Measurements from ENCODE around the gene OR5J2. TPM values are rescaled to one million over a fixed set of nuclear protein-coding genes. Genes with fewer than 3 reads are reported as not detected.

Gene OR5J2
- total RNA-seq, 1 donor from 2014 or later, result not detected

DNA sequence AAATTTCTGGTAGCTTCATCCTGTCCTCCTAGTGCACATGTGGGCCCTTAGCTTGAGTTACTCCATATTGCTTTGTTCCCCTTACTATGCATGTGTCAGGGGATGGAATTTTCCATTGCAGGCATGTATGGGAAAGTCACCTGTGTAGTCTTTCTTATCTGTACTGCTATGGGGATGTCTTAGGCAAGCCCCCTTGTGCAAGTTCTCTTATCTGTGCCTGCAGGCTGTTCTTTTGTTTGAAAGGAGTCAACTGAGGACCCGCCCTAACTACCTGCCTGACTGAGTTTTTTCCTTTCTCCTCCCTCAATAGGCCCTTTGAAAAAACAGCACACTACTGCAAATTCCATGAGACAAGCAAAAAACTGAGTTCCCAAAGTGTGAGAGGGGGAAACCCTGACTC, 25.0 kb upstream of the OR5J2 start:
- TF ChIP-seq, protein P1, sequence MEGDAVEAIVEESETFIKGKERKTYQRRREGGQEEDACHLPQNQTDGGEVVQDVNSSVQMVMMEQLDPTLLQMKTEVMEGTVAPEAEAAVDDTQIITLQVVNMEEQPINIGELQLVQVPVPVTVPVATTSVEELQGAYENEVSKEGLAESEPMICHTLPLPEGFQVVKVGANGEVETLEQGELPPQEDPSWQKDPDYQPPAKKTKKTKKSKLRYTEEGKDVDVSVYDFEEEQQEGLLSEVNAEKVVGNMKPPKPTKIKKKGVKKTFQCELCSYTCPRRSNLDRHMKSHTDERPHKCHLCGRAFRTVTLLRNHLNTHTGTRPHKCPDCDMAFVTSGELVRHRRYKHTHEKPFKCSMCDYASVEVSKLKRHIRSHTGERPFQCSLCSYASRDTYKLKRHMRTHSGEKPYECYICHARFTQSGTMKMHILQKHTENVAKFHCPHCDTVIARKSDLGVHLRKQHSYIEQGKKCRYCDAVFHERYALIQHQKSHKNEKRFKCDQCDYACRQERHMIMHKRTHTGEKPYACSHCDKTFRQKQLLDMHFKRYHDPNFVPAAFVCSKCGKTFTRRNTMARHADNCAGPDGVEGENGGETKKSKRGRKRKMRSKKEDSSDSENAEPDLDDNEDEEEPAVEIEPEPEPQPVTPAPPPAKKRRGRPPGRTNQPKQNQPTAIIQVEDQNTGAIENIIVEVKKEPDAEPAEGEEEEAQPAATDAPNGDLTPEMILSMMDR (IDR thresholded peaks at IDR 0.05; ENCODE audit: insufficient read depth, low read depth, low read length), result no peak
- TF ChIP-seq EZH2 (IDR thresholded peaks at IDR 0.05; ENCODE audit: insufficient read depth, low read length), result no peak
- H3K4me3 Mint-ChIP-seq (ENCODE audit: unreplicated experiment), result no peak overlapping the region

DNA sequence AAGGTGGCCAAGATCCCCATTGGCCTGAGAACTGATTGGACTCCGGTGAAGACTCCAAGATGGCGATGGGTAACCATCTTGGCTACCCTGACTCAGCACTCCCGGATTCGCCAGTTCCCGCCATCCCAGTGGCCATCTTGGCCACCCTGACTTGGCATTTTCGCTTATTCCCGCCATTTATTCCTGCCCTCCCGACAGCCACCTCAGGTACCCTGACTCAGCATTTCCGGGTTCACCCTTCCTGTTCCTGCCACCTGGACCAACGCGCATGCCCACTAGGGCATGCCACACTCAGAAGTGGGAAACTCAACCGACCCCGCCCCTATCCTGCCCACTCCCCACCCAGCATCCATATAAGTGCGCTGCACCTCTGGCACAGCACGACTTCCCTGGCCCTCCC, 24.1 kb upstream of the OR5J2 start:
- H3K4me3 Mint-ChIP-seq (ENCODE audit: unreplicated experiment), result no peak overlapping the region
- H3K9me3 ChIP-seq (ENCODE audit: insufficient read depth, low read depth, low read length), result peaks cover 13% of the 10 kb centered on the region
- no peak overlapping the region for H3K9ac ChIP-seq (ENCODE audit: low read length)
- no peak overlapping the region for H3K27ac ChIP-seq (ENCODE audit: low read depth, low read length)
- FAIRE-seq, result no peak
- H3K27me3 Mint-ChIP-seq (ENCODE audit: low read depth, unreplicated experiment), result no peaks in the 10 kb centered on the region
- H2AFZ ChIP-seq (ENCODE audit: low read depth, low read length), result no peak overlapping the region
- H3K4me3 ChIP-seq (ENCODE audit: insufficient read depth, low read depth, low read length), result no peak overlapping the region
- H3K79me2 ChIP-seq (ENCODE audit: insufficient read depth, low read length), result no peaks in the 10 kb centered on the region
- H3K9me3 Mint-ChIP-seq (ENCODE audit: unreplicated experiment), result peaks cover 5% of the 10 kb centered on the region
- H4K20me1 ChIP-seq (ENCODE audit: insufficient read depth, low read length), result no peaks in the 10 kb centered on the region
- no peaks in the 10 kb centered on the region for H3K4me1 ChIP-seq (ENCODE audit: insufficient read depth, low read length)
- H3K27ac Mint-ChIP-seq (ENCODE audit: unreplicated experiment), result no peak overlapping the region
- H3K4me1 Mint-ChIP-seq (ENCODE audit: low read depth, unreplicated experiment), result no peaks in the 10 kb centered on the region
- H3K36me3 Mint-ChIP-seq (ENCODE audit: low read depth, unreplicated experiment), result no peaks in the 10 kb centered on the region
- no peaks in the 10 kb centered on the region for H3K27me3 ChIP-seq (ENCODE audit: insufficient read depth, low read length)
- DNase-seq (ENCODE audit: low read depth), result no peak
- no peak for TF ChIP-seq EZH2 (IDR thresholded peaks at IDR 0.05; ENCODE audit: insufficient read depth, low read length)
- TF ChIP-seq, protein P1 (IDR thresholded peaks at IDR 0.05; ENCODE audit: insufficient read depth, low read depth, low read length), result no peak
- H3K36me3 ChIP-seq (ENCODE audit: insufficient read depth, low read length), result no peaks in the 10 kb centered on the region
- no peak overlapping the region for H3K4me2 ChIP-seq (ENCODE audit: low read length)

More for the DNA sequence above, 25.0 kb upstream of the OR5J2 start:
- Histone ChIP-seq H3K36me3 (ENCODE audit: insufficient read depth, low read length) (no peaks in the 10 kb centered on the region), H4K20me1 (ENCODE audit: insufficient read depth, low read length) (no peaks in the 10 kb centered on the region), H3K4me1 (ENCODE audit: insufficient read depth, low read length) (no peaks in the 10 kb centered on the region), H2AFZ (ENCODE audit: low read depth, low read length) (no peak overlapping the region), H3K79me2 (ENCODE audit: insufficient read depth, low read length) (no peaks in the 10 kb centered on the region), H3K9ac (ENCODE audit: low read length) (no peak overlapping the region), H3K27ac (ENCODE audit: low read depth, low read length) (no peak overlapping the region), H3K4me2 (ENCODE audit: low read length) (no peak overlapping the region), H3K27me3 (ENCODE audit: insufficient read depth, low read length) (no peaks in the 10 kb centered on the region), H3K9me3 (ENCODE audit: insufficient read depth, low read depth, low read length) (peaks cover 13% of the 10 kb centered on the region), H3K4me3 (ENCODE audit: insufficient read depth, low read depth, low read length) (no peak overlapping the region)
- no peak for DNase-seq (ENCODE audit: low read depth)
- Mint-ChIP-seq H3K36me3 (ENCODE audit: low read depth, unreplicated experiment) (no peaks in the 10 kb centered on the region), H3K27me3 (ENCODE audit: low read depth, unreplicated experiment) (no peaks in the 10 kb centered on the region), H3K9me3 (ENCODE audit: unreplicated experiment) (peaks cover 5% of the 10 kb centered on the region), H3K4me1 (ENCODE audit: low read depth, unreplicated experiment) (no peaks in the 10 kb centered on the region), H3K27ac (ENCODE audit: unreplicated experiment) (no peak overlapping the region)
- FAIRE-seq, result no peak

DNA sequence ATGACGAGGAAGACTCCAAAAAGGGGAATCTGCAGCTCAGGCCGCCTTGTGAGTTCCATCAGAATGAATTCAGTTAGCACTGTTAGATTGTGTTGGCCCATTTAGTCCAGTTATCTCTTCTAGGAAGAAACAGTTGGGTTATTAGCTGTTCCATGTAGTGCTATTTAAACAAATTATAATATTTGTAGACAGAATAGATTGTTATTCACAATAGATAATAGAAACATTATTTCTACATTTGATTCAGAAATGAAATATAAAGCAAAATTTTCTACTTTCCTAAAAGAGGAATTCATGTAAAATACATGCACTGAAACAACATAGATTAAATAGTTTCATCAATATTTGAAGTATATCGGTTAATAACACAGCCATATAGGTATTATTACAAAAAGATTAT, 16.2 kb upstream of the OR5J2 start, which contains the start of gene OR8K5:
TSS of gene OR8K5 (minus strand) at position 101 of the 400 bp plus-strand sequence. CDS start at position 101, 0 bp downstream.
- H3K36me3 Mint-ChIP-seq (ENCODE audit: low read depth, unreplicated experiment), result no peaks in the 10 kb centered on the region
- FAIRE-seq (no peak), DNase-seq (ENCODE audit: low read depth) (no peak)
- Histone ChIP-seq H3K27ac (ENCODE audit: low read depth, low read length) (no peak within 1 kb of the TSS), H3K4me1 (ENCODE audit: insufficient read depth, low read length) (no peaks in the 10 kb centered on the region), H4K20me1 (ENCODE audit: insufficient read depth, low read length) (no peaks in the 10 kb centered on the region), H3K79me2 (ENCODE audit: insufficient read depth, low read length) (no peaks in the 10 kb centered on the region), H2AFZ (ENCODE audit: low read depth, low read length) (no peak within 1 kb of the TSS), H3K9ac (ENCODE audit: low read length) (no peak within 1 kb of the TSS), H3K36me3 (ENCODE audit: insufficient read depth, low read length) (no peaks in the 10 kb centered on the region), H3K27me3 (ENCODE audit: insufficient read depth, low read length) (no peaks in the 10 kb centered on the region), H3K4me2 (ENCODE audit: low read length) (no peak within 1 kb of the TSS), H3K9me3 (ENCODE audit: insufficient read depth, low read depth, low read length) (no peaks in the 10 kb centered on the region), H3K4me3 (ENCODE audit: insufficient read depth, low read depth, low read length) (no peak within 1 kb of the TSS)
- no peaks in the 10 kb centered on the region for H3K4me1 Mint-ChIP-seq (ENCODE audit: low read depth, unreplicated experiment)
- no peak within 1 kb of the TSS for H3K27ac Mint-ChIP-seq (ENCODE audit: unreplicated experiment)
- no peaks in the 10 kb centered on the region for H3K9me3 Mint-ChIP-seq (ENCODE audit: unreplicated experiment)
- no peak within 1 kb of the TSS for H3K4me3 Mint-ChIP-seq (ENCODE audit: unreplicated experiment)
- H3K27me3 Mint-ChIP-seq (ENCODE audit: low read depth, unreplicated experiment), result no peaks in the 10 kb centered on the region
- TF ChIP-seq EZH2 (IDR thresholded peaks at IDR 0.05; ENCODE audit: insufficient read depth, low read length), result no peak
- TF ChIP-seq, protein P1 (IDR thresholded peaks at IDR 0.05; ENCODE audit: insufficient read depth, low read depth, low read length), result no peak
